Measurements from ENCODE around the gene CCDC77. TPM values are rescaled to one million over a fixed set of nuclear protein-coding genes. Genes with fewer than 3 reads are reported as not detected.

The CCDC77 gene
- total RNA-seq, 4 donors from 2014 or later: 2.4 to 6.7 (median 2.9) TPM

Other genes with a start within 250 kb of the CCDC77 start
- 10 to 100 TPM in 1 of 4 donors, 1 to 10 TPM in 3; 1.2 to 13.5 (median 3.0) TPM for gene SLC6A12, start 187.5 kb upstream of the CCDC77 start, total RNA-seq
- gene SLC6A13, start 138.8 kb upstream of the CCDC77 start, total RNA-seq: not detected
- gene KDM5A, start 12.3 kb upstream of the CCDC77 start, total RNA-seq: 10 to 100 TPM; 20.2 to 64.7 (median 51.5) TPM
- 100 to 1,000 TPM in 1 of 4 donors, 10 to 100 TPM in 3; 49.8 to 166 (median 93.4) TPM for gene B4GALNT3, start 58.3 kb downstream of the CCDC77 start, total RNA-seq